Left cardiac atrium (tissue), 4 donors: ENCODE results near the gene LMCD1. TPM values are rescaled to one million over a fixed set of nuclear protein-coding genes. Genes with fewer than 3 reads are reported as not detected.
A peak's percentile ranks its signal among the peaks of the same experiment; 100 is the strongest.

Experiments
- ATAC-seq, 2 donors: fragments of 200-7000 bp; cut with Tn5 transposase; one replicate each; pipeline ENCODE4 v1.9.1; 2020; ENCODE audit warnings: mild to moderate bottlenecking in 2 of 2, moderate library complexity in 2 of 2
- DNase-seq: peaks from one replicate; pipeline ENCODE4 v3.0.0-alpha.2; 2020
- intact Hi-C, 2 donors: fragments of 100-400 bp; cut with DNase I; formaldehyde crosslinking; loops; one replicate each; pipeline versions ENCODE4 v1.14.1 to v1.15.1; 2022 to 2023
- total RNA-seq, 2 donors: library from RNA; stranded (reverse); fragmentation: NEBNext Ultra II Directional; extraction: Animal tissue kit (Norgen Biotek cat#: 25700); gene quantifications; one replicate each; pipeline ENCODE4 v1.2.1, GENCODE V29; 2021
- donor health status: DM: no; HTN: yes; CAD: no.
- donor health status: DM: no; HTN: yes; CAD: no; lungs with severe emphysema.
- donor health status: DM: yes; HTN: yes; CAD: no.
- donor health status: Dilated cardiomyopathy.

LMCD1 gene
- total RNA-seq, 2 donors from 2014 or later, result 52.9 to 63.7 TPM

- peak in 1 of 2 donors; percentile 30 for ATAC-seq
These were observed 95.7 kb downstream of the LMCD1 start for GRCh38 chr3:8597219-8597853.

GRCh38 chr3:8599146-8599545, 97.5 kb downstream of the LMCD1 start:
- no peak for ATAC-seq
- no peak for DNase-seq
- intact Hi-C loops, result loop anchor here in 1 of 2 donors (10.0 kb wide), 1 partner anchor 94 kb away; the partner anchor contains the start of gene LMCD1

More at GRCh38 chr3:8597219-8597853, 95.7 kb downstream of the LMCD1 start:
- intact Hi-C loops, result loop anchor here in 1 of 2 donors (10.0 kb wide), 1 partner anchor 93 kb away; the partner anchor contains the start of gene LMCD1
- no peak for DNase-seq

GRCh38 chr3:8600457-8600856, 98.8 kb downstream of the LMCD1 start:
- DNase-seq, result no peak
- ATAC-seq, result no peak
- intact Hi-C loops, result loop anchor here in 1 of 2 donors (10.0 kb wide), 1 partner anchor 96 kb away; the partner anchor contains the start of gene LMCD1

- peak in 1 of 2 donors; percentile 11 for ATAC-seq
- intact Hi-C loops, result loop anchor here in 1 of 2 donors (10.0 kb wide), 1 partner anchor 98 kb away; the partner anchor contains the start of gene LMCD1
These were observed 101.6 kb downstream of the LMCD1 start for GRCh38 chr3:8603115-8603710.

GRCh38 chr3:8604006-8604405, 102.4 kb downstream of the LMCD1 start:
- DNase-seq (no peak), ATAC-seq (no peak)
- intact Hi-C loops, result loop anchor here in 1 of 2 donors (10.0 kb wide), 1 partner anchor 99 kb away; the partner anchor contains the start of gene LMCD1

More at GRCh38 chr3:8603115-8603710, 101.6 kb downstream of the LMCD1 start:
- DNase-seq, result no peak

GRCh38 chr3:8604988-8605387, 103.4 kb downstream of the LMCD1 start:
- intact Hi-C loops, result loop anchor here in 1 of 2 donors (5.0 to 10.0 kb wide), 2 partner anchors 100 to 163 kb away; partner anchors contain the start of gene LMCD1
- no peak for DNase-seq
- no peak for ATAC-seq

GRCh38 chr3:8606701-8607231, 105.1 kb downstream of the LMCD1 start:
- ATAC-seq (peak in 1 of 2 donors; percentile 36), DNase-seq (no peak)
- intact Hi-C loops, result loop anchor here (1.0 to 10.0 kb wide), 3 partner anchors 102 to 164 kb away; partner anchors contain the start of gene LMCD1 (in 1 of the 2)

- intact Hi-C loops, result loop anchor here (1.0 to 10.0 kb wide), 3 partner anchors 103 to 165 kb away; partner anchors contain the start of gene LMCD1 (in 1 of the 2)
- peak; percentile 73 for DNase-seq
- peak; percentile 96 to 99 for ATAC-seq
These were observed 105.8 kb downstream of the LMCD1 start for GRCh38 chr3:8607234-8608040.

GRCh38 chr3:8608041-8608790, 106.6 kb downstream of the LMCD1 start:
- ATAC-seq, result no peak
- DNase-seq, result no peak
- intact Hi-C loops, result loop anchor here in 1 of 2 donors (5.0 to 10.0 kb wide), 2 partner anchors 103 to 166 kb away; partner anchors contain the start of gene LMCD1

- DNase-seq, result no peak
- ATAC-seq, result no peak
These were observed 107.3 kb downstream of the LMCD1 start for GRCh38 chr3:8608791-8609467.

GRCh38 chr3:8610951-8611350, 109.3 kb downstream of the LMCD1 start:
- intact Hi-C loops, result no loop called here
- ATAC-seq (no peak), DNase-seq (no peak)

More at GRCh38 chr3:8608791-8609467, 107.3 kb downstream of the LMCD1 start:
- intact Hi-C loops, result loop anchor here in 1 of 2 donors (5.0 to 10.0 kb wide), 2 partner anchors 104 to 167 kb away; partner anchors contain the start of gene LMCD1

- ATAC-seq (no peak), DNase-seq (no peak)
- intact Hi-C loops, result no loop called here
These were observed 116.3 kb downstream of the LMCD1 start for GRCh38 chr3:8617921-8618320.

GRCh38 chr3:8618950-8619349, 117.3 kb downstream of the LMCD1 start:
- intact Hi-C loops, result no loop called here
- ATAC-seq, result no peak
- no peak for DNase-seq

GRCh38 chr3:8619548-8619947, 117.9 kb downstream of the LMCD1 start:
- intact Hi-C loops, result no loop called here
- ATAC-seq (no peak), DNase-seq (no peak)

- intact Hi-C loops, result loop anchor here (5.0 kb wide), 1 partner anchor 179 kb away; no protein-coding TSS in a partner anchor
- no peak for ATAC-seq
- DNase-seq, result no peak
These were observed 119.5 kb downstream of the LMCD1 start for GRCh38 chr3:8621141-8621540.

- DNase-seq, result no peak
- ATAC-seq, result peak in 1 of 2 donors; percentile 50
- intact Hi-C loops, result loop anchor here (5.0 kb wide), 1 partner anchor 180 kb away; no protein-coding TSS in a partner anchor
These were observed 120.2 kb downstream of the LMCD1 start for GRCh38 chr3:8621872-8622271.
